NCI-H345 treated with DMSO at 0.1 percent for 48 hours (cell line): ENCODE data around the gene MAN1C1.
"Not testable (repeated sequence)": the region's sequence is repeated elsewhere in the genome, so short reads cannot be mapped to it uniquely, and the experiment has no call there.

Source experiments
- DNase-seq: peaks from one replicate; lab custom pipeline; 2025; ENCODE audit not compliant: unreplicated experiment; lab: John Stamatoyannopoulos, UW

The MAN1C1 gene

DNA sequence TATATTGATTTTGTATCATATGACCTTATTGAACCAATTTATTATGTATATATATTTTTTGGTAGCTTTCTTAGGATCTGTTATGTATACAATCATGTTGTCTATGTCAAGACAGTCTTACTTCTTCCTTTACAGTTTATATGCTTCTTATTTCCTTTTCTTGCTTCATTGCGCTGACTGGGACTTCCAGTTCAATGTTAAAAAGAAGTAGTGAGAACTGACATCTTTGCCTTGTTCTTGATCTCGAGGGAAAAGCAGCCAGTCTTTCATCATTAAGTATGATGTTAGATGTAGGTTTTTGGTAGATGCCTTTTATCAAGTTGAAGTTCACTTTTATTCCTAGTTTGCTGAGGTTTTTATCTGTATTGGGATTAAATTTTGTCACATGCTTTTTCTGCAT, 17.5 kb downstream of the MAN1C1 start:
- no peak for DNase-seq

DNA sequence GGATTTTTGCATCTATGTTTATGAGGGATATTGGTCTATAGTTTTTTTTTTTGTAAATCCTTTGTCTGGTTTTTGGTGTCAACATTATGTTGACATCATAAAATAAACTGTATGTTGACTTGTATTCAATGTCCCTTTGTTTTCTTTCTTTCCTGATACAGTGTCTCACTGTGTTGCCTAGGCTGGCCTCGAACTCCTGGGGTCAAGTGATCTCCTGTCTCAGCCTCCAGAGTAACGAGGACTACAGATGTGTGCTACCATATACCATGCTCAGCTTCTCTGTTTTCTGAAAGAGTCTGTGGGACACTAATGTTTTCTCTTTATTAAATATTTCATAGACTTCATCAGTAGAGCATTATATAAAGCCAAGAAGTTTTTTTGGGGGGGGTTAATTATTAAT, 18.3 kb downstream of the MAN1C1 start:
- no peak for DNase-seq

DNA sequence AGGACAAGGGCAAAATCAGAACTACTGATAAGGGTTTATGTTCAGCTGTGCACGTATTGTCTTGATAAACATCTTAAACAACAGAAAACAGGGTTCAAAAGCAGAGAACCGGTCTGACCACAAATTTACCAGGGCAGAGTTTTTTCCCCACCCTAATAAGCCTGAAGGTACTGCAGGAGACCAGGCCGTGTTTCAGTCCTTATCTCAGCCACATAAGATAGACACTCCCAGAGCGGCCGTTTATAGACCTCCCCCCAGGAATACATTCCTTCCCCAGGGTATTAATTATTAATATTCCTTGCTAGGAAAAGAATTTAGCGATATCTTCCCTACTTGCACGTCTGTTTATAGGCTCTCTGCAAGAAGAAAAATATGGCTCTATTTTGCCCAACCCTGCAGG, 19.6 kb downstream of the MAN1C1 start:
- not testable (repeated sequence) for DNase-seq

DNA sequence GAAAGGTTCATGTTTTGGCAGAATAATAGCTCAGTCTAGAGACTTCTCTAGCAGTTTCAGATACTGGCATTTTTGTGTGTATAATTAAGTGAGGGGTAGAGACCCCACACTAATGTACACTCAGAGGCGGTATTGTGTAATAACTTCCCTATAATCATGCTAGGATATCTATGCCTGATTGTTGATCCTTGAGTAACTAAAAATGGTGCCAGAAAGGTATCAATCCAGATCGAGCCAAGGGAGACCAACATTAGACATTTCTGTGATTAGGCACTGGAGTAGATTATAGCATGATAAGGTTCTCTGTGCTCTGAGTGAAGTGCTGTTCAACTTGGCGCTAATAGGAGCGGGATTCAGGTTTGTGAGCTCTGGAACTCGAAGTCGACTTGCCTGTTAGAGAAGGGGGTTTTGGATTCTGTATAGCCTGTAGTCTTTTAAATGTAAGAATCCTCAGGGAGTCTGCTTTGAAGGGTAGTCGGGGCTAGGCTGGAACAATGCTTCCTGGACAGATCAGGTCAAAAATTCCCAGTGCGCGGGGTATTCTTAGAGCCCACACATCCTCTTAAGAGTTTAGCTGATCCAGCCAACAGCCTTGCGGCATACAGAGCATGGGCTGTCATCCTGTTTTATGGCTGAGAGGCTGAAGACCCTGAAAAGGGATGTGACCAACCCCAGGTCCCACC, 24.2 kb downstream of the MAN1C1 start:
- DNase-seq, result no peak

DNA sequence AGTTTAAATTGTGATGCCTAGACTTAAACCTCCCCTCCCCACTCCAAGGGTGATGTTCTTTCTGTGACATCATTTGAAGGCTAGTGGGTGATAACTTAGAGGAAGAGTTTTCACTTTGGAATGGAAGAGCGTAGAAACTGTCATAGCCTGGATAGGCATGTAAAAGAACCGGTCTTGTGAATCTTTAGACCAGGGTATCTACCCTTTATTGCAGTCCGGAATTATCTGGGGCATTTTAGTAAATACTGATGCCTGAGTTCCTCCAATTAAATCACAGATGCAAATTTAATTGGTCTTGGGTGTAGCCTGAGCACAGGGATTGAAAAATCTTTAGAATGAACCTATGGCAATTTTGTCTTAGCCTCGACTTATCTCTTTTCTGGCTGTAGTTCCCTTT, 24.7 kb downstream of the MAN1C1 start:
- no peak for DNase-seq

DNA sequence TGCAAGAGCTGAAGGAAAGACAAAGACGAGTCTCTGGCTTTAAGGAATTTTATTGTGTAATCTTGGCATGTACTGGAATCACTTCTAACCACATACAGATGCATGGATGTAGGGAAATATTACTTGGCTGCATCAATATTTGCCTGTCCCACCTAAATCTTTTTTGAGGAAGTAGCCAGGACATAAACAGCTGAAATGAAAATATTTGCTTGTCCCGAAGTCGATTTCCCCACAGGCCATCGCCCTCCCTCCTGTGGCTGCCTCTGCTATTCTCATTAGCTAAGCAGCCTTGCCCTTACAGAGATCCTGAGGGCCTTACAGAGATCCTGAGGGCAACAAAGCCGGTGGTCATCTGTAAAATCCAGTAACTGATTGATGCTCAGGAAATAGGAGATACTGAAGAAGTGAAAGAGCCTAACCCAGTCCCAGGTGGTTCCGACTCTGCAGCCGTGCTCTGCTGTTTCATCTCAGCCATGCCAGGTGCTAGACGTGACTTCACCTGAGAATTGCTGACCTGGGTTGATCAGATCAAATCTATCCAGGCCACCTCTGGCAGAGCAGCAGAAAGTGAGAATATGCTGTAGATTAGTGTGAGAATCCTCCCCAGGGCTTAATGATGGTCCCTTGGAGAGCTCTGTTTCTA, 25.5 kb downstream of the MAN1C1 start:
- no peak for DNase-seq

DNA sequence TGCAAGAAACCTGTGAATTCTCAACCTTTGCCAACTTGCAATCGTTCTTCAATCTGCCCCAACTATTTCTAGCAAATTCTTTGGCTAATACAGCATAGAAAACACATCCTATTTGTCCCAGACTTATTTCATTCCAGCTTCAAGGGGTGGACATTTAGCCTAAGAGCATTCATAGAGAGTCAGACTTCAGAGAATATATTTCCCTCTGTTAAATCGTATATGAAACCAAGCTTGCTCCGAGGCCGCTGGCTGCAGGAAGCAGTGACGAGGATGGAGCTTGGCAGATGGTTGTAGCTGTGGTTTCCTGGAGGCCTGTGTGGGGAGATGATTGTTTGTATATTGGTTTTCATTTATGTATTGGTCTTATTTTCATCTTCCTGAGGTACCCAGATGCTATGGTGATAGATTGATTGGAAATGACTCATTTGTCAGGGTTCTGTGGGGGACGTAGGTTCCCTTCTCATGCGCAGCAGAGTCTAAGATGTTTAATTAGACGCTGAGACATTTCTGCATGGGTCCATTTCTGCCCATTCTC, 26.1 kb downstream of the MAN1C1 start:
- DNase-seq, result no peak

DNA sequence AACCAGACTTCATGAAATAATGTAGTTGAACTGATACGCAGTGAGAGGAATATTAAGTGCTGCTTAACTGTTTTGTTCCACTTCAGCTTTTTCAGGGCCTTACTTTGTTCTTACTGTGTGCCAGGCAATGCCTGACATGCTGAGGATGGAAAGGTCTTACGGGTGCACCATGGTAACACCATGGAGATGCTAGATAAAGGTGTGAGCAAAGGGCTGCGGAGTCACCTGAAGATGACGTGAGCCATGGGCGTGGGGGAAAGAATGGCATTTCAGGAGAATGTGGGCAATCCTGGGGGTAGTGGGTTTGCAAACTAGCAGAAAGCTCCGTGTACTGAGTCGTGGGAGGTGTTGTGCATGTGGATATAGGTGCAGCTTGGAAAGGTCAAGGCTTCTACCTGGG, 27.3 kb downstream of the MAN1C1 start:
- no peak for DNase-seq

DNA sequence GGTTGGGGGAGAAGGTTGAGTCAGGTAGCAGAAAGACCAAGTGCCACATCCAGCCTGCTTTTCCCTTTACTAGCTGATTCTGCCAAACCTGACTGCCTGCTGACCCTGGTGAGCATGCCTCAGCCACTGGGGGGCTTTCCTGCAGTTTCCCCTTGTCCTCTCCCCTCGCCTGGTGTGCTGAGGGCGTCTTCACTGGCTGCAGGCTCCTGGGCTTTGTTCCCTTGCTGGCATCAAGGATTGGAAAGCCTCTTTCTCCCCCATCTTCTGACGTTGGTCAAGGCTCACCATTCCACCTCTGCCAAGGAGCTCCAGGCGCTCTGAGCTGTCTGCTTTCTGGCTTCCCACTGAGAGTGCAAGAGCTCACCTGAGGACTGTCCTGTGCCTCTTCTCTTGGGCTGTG, 28.4 kb downstream of the MAN1C1 start:
- DNase-seq, result no peak

DNA sequence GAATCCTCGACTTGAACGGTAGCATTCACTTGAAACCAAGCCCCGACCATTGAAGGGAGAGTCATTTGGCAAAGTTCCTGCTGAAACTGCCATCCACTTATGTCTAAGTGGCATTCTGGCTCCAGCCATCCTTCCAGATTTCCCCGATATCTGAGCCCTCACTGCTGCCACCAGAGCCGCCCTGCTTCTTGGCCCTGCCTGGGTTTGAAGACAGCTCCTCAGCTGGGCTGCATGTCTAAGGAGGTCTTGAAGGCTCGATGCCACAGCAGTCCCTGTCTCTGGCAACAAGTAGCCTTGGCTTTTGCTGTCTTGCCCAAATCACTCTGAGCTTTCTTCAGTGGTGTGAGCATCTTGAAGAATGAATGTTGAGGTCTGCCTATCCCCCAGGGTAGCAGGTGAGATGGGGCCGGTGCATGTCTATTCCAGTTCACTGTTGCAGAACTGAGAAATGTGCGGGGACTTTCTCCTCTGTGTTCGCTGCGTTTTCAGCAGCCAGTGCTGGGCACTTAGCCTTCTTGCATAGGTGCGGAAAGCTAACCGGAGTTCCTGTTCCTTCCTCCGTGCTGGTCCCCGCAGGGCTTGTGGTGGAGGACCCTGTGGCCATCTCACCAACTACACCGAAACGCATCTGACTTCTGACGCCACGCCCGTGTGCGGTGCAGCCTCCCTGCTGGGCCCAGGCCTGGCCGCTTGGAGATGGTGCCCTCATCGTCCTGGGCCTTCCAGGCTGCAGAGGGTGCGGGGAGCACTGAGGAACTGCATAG, 29.2 kb downstream of the MAN1C1 start:
- DNase-seq, result no peak

DNA sequence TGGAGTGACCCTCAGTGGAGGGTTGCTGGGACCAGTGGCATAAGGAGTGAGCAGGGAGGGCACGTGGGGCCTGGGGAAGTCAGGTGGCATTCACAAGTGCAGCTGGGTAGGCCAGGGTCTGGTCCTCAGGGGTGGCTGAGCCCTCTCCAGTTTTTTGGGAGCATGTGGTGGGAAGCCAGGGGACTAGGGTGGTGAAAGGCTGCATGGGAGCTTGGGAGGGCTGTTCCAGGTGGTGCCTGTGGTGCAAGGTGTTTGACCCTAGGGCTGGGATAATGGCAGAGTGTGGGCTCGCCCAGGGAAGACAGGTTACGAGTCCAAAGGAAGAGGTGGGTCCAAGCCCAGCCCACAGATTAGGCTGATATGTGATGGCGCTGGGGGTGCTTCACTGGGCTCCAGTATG, 30.5 kb downstream of the MAN1C1 start:
- no peak for DNase-seq

DNA sequence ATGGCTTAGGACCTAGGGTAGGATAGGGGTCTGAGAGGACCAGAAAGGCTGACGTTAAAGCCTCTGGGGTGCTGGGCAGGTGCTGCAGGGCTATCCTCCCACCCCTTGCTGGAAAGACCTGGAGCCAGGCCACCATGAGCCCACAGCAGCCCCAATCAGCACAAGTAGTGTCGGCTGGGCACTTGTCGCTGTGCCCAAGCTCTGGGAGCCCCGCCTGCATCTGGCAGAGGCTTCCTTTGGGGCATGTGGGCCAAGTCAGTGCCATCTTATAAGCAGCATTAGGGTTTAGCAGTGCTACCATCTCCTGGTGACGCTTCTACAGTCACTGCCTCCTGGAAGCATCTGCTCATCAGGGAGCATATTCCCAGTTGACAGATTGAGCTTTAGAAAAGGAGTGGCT, 31.3 kb downstream of the MAN1C1 start:
- no peak for DNase-seq

DNA sequence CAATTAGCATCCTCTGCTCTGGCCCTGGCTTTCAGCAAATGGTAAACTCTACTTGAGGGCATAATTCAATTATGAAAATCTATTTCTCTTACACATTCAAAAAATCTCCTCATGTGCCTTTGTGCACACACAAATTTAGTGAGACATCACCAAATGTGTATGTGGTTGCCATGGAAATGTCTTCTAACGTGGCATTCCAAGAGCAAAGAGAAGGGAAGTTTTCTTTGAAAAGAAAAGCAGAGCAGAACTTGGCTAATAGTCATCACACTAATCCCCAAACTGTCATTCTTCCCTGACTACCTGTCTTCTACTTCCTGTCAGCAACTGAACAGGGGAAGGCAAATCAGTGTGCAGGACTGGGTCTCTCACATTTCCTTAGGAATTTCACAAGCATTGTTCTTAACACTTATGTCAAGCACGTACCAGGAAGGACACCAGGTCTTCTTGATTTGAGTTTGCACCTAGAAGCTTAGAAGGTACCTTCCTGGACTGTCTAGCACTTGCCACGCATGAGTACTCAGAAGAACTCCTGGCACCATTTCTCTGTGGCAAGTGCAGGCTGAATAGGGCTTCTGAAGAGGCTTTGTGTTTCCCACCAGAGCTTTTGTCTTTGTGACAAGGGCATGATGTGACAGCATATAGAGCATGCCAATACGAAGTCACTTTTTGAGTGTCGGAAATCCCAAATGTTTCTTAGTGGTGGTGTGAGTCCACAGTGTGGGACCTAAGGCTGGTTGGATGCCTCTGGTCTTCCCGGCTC, 32.3 kb downstream of the MAN1C1 start:
- DNase-seq, result no peak

DNA sequence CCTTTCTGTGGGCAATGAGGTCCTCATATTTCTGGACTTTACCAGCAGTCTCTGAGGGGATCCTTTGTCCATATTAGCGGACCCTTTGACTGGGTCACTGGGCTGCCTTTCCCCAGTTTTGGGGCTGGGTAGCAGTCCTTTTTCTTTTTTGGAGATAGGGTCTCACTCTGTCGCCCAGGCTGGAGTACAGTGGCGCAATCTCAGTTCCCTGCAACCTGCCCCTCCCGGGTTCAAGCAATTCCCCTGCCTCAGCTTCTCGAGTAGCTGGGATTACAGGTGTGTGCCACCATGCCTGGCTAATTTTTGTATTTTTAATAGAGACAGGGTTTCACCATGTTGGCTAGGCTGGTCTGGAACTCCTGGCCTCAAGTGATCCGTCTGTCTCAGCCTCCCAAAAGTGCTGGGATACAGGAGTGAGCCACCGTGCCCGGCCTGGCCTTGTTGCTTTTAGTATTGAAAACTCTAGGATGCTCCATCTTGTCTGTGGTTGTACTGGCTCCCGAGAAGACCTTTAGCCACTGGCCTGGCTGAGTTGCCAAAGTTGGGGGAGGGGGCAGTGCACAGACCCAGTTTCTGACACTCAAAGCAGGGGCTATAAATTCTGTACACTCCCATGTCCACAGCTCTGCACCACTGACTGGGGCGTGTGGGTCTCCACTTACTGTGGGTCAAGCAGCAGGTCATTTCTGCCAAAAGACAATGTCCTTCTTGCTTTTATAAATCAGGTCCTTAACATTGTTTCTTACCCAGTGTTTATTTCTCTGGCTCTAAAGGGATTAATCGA, 33.1 kb downstream of the MAN1C1 start:
- DNase-seq, result no peak

DNA sequence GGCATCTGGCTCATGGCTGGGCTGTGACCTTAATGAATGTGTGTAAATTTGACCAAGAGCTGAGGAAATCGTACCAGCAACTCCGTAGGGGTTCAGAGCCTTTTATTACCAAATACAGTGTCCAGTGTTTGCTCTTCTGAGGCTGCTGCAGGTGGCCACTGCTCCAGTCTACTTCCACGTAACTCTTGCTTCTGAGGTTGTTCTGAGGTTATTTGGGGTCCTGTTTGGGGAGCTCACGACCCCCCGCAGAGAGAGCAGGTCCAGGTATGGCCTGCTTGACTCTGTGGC, 33.6 kb downstream of the MAN1C1 start:
- DNase-seq, result no peak

DNA sequence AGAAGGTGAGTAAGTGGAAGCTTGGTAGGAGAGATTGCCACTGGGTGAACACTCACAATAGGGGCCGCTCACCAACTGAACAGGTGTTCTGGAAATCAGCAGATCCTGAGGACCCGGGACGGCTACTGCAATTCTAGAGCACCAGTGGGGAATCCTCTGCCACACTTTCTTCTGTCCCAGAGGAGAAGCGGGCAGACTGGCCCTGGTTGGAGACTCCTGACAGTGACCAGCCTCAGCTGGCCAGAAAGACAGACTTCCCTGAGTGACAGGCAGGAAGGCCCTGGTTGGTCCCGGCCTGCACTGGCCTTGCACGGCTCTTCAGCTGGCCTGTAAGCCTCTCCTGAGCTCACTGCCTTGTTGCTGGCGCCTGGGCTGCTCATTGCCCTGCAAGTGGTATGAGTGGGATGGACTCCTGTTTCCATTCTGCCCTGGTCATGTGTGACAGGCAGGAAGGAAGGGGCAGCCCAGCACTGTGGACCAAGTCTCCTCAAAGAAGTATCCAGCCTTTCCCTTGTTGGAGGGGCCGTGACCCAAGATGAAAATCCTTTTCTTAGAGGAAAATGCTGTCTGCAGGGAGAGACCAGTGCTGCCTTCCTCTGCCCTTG, 34.5 kb downstream of the MAN1C1 start:
- no peak for DNase-seq

DNA sequence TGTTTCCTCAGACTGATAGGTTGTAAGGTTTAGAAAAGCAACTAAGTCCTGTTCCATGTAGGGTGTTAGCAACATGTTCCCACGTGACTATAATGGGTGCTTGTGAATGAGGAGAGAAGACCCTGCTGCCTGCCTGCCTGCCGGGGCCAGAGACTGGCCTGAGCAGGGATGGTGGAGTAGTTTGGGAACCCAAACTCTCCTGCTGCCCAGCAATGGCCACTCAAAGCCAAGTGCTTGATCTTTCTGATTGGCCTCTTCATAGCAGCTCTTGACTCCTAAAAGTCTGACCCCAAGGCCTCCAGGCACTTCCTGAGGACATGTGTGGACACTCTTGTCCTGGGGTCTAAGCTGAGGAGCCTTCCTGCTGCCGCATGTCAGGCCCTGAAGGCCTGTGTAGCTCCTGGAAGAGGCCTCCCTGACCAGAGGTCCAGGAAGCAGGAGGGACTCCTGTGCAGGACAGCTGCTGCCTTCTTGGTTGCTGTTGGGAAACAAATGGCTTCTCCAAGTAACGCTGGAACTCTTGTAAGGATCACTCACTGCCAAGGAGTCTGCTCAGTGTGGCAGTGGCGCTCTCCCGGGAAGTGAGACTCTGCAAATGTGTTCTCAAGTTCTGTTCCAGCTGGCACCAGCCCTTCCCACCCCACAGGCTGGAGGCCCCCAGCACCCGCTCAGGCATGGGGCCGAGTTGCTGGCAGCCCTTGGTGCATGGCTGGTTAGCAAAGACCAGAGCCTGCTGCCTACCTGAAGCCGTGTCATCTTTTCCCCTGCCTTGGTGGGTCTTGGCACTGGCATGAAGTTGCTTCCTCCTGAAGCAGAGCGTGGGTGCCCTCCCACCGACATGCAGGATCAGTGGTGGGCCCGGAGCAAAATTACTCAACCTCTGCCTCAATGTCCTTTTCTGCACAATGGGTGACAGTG, 35.5 kb downstream of the MAN1C1 start:
- no peak for DNase-seq

DNA sequence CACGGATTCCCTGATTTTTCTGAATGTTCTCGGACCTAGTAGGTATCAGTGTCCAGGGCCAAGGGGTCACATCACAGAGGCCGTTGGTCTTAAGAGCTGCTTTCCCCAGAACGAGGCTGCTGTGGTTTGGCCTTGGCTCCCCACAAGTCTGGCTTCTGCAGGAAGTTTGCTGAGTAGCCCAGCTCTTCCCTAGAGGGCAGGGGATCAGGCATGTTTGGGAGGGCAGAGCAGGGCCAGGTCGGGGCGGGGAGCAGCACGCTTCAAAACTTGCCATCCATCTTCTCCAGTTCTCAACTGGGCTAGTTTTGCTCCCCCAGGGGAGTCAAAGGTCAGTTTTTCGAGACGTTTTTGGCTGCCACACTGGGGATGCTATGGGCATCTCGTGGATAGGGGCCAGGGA, 37.0 kb downstream of the MAN1C1 start:
- no peak for DNase-seq

DNA sequence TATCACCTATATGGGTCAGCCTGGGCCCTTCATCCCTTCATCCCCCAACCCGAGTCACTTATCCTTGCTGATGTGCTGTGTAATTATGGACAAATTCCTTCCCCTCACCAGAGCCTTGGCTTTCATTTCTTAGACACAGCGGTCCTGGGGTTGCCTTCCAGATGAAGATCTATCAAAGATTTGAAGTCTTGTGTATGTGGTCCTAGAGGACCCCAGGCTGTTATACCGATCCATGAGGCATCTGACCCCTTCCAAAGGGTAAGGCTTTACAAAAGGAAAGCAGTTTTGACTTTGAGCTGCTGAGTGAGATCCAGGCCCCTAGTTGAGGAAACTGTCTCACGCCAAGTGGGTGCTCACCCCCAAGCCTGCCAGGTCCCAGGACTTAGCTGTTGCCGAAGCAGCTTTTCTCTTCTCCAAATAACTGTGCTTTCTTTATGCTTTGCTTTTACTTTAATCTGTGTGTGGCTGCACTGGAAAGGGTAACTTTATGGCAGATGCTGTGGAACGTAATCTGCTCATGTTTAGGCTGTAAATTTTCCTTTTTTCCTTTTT, 37.6 kb downstream of the MAN1C1 start:
- DNase-seq, result no peak
